HG03565 (cell line): ENCODE data around the gene MYADML2.
"Not testable (repeated sequence)": the region's sequence is repeated elsewhere in the genome, so short reads cannot be mapped to it uniquely, and the experiment has no call there.

Experiments
- ATAC-seq: cut with Tn5 transposase; IDR thresholded peaks from one replicate; pipeline ENCODE4 v1.9.1; 2021; ENCODE audit warnings: mild to moderate bottlenecking, moderate library complexity; ENCODE audit not compliant: unreplicated experiment

The MYADML2 gene

GRCh38 chr17:81959362-81960129, 12.5 kb upstream of the MYADML2 start:
- ATAC-seq: no peak

GRCh38 chr17:81958633-81959342, 11.8 kb upstream of the MYADML2 start:
- no peak for ATAC-seq

- no peak for ATAC-seq
Measured at GRCh38 chr17:81957691-81958432, 10.8 kb upstream of the MYADML2 start.

- ATAC-seq: no peak
Measured at GRCh38 chr17:81956607-81957589, 9.9 kb upstream of the MYADML2 start.

GRCh38 chr17:81955756-81956544, 8.9 kb upstream of the MYADML2 start:
- ATAC-seq: no peak

- no peak for ATAC-seq
Measured at GRCh38 chr17:81955058-81955681, 8.1 kb upstream of the MYADML2 start.

GRCh38 chr17:81954131-81955057, 7.4 kb upstream of the MYADML2 start:
- ATAC-seq: no peak

- not testable (repeated sequence) for ATAC-seq
Measured at GRCh38 chr17:81953443-81953842, 6.4 kb upstream of the MYADML2 start.

- no peak for ATAC-seq
Measured at GRCh38 chr17:81952792-81953228, 5.8 kb upstream of the MYADML2 start.

GRCh38 chr17:81951785-81952684, 5.0 kb upstream of the MYADML2 start:
- no peak for ATAC-seq

GRCh38 chr17:81950501-81950900, 3.5 kb upstream of the MYADML2 start:
- ATAC-seq: no peak

- no peak for ATAC-seq
Measured at GRCh38 chr17:81948635-81949378, 1.8 kb upstream of the MYADML2 start.

GRCh38 chr17:81944858-81945257, 2.2 kb downstream of the MYADML2 start:
- no peak for ATAC-seq

- ATAC-seq: no peak
Measured at GRCh38 chr17:81942167-81942553, 4.9 kb downstream of the MYADML2 start.

- no peak for ATAC-seq
Measured at GRCh38 chr17:81941484-81942166, 5.4 kb downstream of the MYADML2 start.
